ENCODE data around the gene APEH.

The APEH gene

GRCh38 chr3:49653621-49654020, 20.5 kb upstream of the APEH start:
- no peaks in the 10 kb centered on the region for H3K36me3 ChIP-seq (ENCODE audit: insufficient read depth, low read length)
- no peak overlapping the region for H3K9ac ChIP-seq (ENCODE audit: insufficient read length)
- H3K27ac ChIP-seq: no peak overlapping the region
- TF ChIP-seq POLR2AphosphoS5 (IDR thresholded peaks at IDR 0.05; ENCODE audit: borderline replicate concordance, low read depth, low read length) (no peak), EZH2 (IDR thresholded peaks at IDR 0.05) (no peak), FOXP2 (optimal IDR thresholded peaks at IDR 0.05; ENCODE audit: control extremely low read depth, extremely low read length, insufficient read depth) (no peak)
- H3K4me3 ChIP-seq: no peak overlapping the region
- no peak for DNase-seq (ENCODE audit: low read depth, low spot score)
- no peaks in the 10 kb centered on the region for H3K9me3 ChIP-seq (ENCODE audit: low read depth, low read length)

DNA sequence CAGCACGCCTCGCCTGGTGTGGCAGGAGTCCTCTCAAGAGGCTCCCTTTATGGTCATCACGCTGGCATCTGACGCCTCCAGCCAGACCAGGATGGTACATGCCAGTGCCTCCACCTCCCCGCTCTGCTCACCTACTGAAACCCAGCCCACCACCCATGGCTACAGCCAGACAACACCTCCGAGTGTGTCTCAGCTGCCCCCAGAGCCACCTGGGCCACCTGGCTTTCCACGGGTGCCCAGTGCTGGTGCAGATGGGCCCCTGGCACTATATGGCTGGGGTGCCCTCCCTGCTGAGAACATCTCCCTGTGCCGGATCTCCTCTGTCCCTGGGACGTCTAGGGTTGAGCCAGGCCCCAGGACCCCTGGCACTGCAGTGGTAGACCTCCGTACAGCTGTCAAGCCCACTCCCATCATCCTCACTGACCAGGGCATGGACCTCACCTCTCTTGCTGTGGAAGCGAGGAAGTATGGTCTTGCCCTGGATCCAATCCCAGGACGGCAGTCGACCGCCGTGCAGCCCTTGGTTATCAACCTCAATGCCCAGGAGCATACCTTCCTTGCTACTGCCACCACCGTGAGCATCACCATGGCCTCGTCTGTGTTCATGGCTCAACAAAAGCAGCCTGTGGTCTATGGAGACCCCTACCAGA, 19.9 kb upstream of the APEH start:
- H3K36me3 ChIP-seq (ENCODE audit: insufficient read depth, low read length): no peaks in the 10 kb centered on the region
- H3K9ac ChIP-seq (ENCODE audit: insufficient read length): no peak overlapping the region
- H3K4me3 ChIP-seq: no peak overlapping the region
- no peaks in the 10 kb centered on the region for H3K9me3 ChIP-seq (ENCODE audit: low read depth, low read length)
- no peak for DNase-seq (ENCODE audit: low read depth, low spot score)
- no peak overlapping the region for H3K27ac ChIP-seq
- no peak for TF ChIP-seq EZH2 (IDR thresholded peaks at IDR 0.05)
- no peak for TF ChIP-seq FOXP2 (optimal IDR thresholded peaks at IDR 0.05; ENCODE audit: control extremely low read depth, extremely low read length, insufficient read depth)
- no peak for TF ChIP-seq POLR2AphosphoS5 (IDR thresholded peaks at IDR 0.05; ENCODE audit: borderline replicate concordance, low read depth, low read length)

DNA sequence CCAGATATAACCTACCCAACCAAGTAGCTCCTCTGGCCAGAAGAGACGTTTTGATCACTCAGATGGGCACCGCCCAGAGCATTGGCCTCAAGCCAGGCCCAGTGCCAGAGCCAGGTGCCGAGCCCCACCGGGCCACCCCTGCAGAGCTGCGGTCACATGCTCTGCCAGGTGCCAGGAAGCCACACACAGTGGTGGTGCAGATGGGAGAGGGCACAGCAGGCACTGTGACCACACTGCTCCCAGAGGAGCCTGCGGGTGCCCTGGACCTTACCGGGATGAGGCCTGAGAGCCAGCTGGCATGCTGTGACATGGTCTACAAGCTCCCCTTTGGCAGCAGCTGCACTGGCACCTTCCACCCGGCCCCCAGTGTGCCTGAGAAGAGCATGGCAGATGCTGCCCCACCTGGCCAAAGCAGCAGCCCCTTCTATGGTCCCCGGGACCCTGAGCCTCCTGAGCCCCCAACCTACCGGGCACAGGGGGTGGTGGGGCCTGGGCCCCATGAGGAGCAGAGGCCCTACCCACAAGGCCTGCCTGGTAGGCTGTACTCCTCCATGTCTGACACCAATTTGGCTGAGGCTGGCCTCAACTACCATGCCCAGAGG, 19.1 kb upstream of the APEH start:
- Histone ChIP-seq H3K4me3 (no peak overlapping the region), H3K36me3 (ENCODE audit: insufficient read depth, low read length) (no peaks in the 10 kb centered on the region), H3K27ac (no peak overlapping the region), H3K9ac (ENCODE audit: insufficient read length) (no peak overlapping the region), H3K9me3 (ENCODE audit: low read depth, low read length) (no peaks in the 10 kb centered on the region)
- DNase-seq (ENCODE audit: low read depth, low spot score): no peak
- TF ChIP-seq EZH2 (IDR thresholded peaks at IDR 0.05) (no peak), POLR2AphosphoS5 (IDR thresholded peaks at IDR 0.05; ENCODE audit: borderline replicate concordance, low read depth, low read length) (no peak), FOXP2 (optimal IDR thresholded peaks at IDR 0.05; ENCODE audit: control extremely low read depth, extremely low read length, insufficient read depth) (no peak)

- TF ChIP-seq FOXP2 (optimal IDR thresholded peaks at IDR 0.05; ENCODE audit: control extremely low read depth, extremely low read length, insufficient read depth): no peak
- TF ChIP-seq POLR2AphosphoS5 (IDR thresholded peaks at IDR 0.05; ENCODE audit: borderline replicate concordance, low read depth, low read length): no peak
- no peak for TF ChIP-seq EZH2 (IDR thresholded peaks at IDR 0.05)
- no peak for DNase-seq (ENCODE audit: low read depth, low spot score)
- Histone ChIP-seq H3K9me3 (ENCODE audit: low read depth, low read length) (no peaks in the 10 kb centered on the region), H3K9ac (ENCODE audit: insufficient read length) (no peak overlapping the region), H3K27ac (no peak overlapping the region), H3K36me3 (ENCODE audit: insufficient read depth, low read length) (no peaks in the 10 kb centered on the region), H3K4me3 (no peak overlapping the region)
Measured at GRCh38 chr3:49655731-49656285, 18.3 kb upstream of the APEH start.

DNA sequence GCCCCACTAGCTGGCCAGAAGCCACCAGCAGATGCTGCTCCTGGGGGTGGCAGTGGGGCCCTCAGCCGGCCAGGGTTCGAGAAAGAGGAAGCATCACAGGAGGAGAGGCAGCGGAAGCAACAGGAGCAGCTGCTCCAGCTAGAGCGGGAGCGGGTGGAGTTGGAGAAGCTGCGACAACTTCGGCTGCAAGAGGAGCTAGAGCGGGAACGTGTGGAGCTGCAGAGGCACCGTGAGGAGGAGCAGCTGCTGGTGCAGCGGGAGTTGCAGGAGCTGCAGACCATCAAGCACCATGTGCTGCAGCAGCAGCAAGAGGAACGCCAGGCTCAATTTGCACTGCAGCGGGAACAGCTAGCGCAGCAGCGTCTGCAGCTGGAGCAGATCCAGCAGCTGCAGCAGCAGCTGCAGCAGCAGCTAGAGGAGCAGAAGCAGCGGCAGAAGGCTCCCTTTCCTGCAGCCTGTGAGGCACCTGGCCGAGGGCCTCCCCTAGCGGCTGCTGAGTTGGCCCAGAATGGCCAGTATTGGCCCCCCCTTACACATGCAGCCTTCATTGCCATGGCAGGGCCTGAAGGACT, 17.5 kb upstream of the APEH start:
- TF ChIP-seq POLR2AphosphoS5 (IDR thresholded peaks at IDR 0.05; ENCODE audit: borderline replicate concordance, low read depth, low read length): no peak
- TF ChIP-seq FOXP2 (optimal IDR thresholded peaks at IDR 0.05; ENCODE audit: control extremely low read depth, extremely low read length, insufficient read depth): no peak
- no peak for TF ChIP-seq EZH2 (IDR thresholded peaks at IDR 0.05)
- no peak for DNase-seq (ENCODE audit: low read depth, low spot score)
- Histone ChIP-seq H3K27ac (no peak overlapping the region), H3K9ac (ENCODE audit: insufficient read length) (no peak overlapping the region), H3K9me3 (ENCODE audit: low read depth, low read length) (no peaks in the 10 kb centered on the region), H3K36me3 (ENCODE audit: insufficient read depth, low read length) (no peaks in the 10 kb centered on the region), H3K4me3 (no peak overlapping the region)

- H3K27ac ChIP-seq: no peak overlapping the region
- DNase-seq (ENCODE audit: low read depth, low spot score): no peak
- H3K4me3 ChIP-seq: no peak overlapping the region
- TF ChIP-seq EZH2 (IDR thresholded peaks at IDR 0.05): no peak
- no peak overlapping the region for H3K9ac ChIP-seq (ENCODE audit: insufficient read length)
- H3K36me3 ChIP-seq (ENCODE audit: insufficient read depth, low read length): no peaks in the 10 kb centered on the region
- no peaks in the 10 kb centered on the region for H3K9me3 ChIP-seq (ENCODE audit: low read depth, low read length)
Measured at GRCh38 chr3:49657208-49657915, 16.8 kb upstream of the APEH start.

GRCh38 chr3:49658711-49659110, 15.4 kb upstream of the APEH start:
- Histone ChIP-seq H3K9me3 (ENCODE audit: low read depth, low read length) (no peaks in the 10 kb centered on the region), H3K9ac (ENCODE audit: insufficient read length) (no peak overlapping the region), H3K4me3 (no peak overlapping the region), H3K27ac (no peak overlapping the region), H3K36me3 (ENCODE audit: insufficient read depth, low read length) (no peaks in the 10 kb centered on the region)
- TF ChIP-seq FOXP2 (optimal IDR thresholded peaks at IDR 0.05; ENCODE audit: control extremely low read depth, extremely low read length, insufficient read depth) (no peak), POLR2AphosphoS5 (IDR thresholded peaks at IDR 0.05; ENCODE audit: borderline replicate concordance, low read depth, low read length) (no peak), EZH2 (IDR thresholded peaks at IDR 0.05) (no peak)
- DNase-seq (ENCODE audit: low read depth, low spot score): no peak

DNA sequence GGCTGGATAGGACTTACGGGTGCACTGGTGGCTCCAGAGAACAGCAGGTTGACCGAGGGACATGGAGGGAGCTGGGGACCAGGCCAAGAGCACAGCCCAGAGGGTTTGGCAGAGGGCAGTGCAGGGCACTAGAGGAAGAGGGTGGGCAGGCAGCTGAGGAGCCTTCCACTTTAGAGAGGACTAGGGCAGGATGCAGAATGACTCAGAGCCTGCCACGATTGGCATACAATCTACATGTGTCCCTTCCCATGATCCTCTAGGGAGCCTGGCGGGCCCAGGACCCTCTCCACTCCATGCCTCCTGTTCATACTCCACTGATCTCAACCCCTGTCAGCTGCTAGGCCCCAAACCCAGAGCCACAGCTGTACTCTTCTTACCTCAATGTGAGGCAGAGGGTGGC, 14.4 kb upstream of the APEH start:
- no peak for TF ChIP-seq EZH2 (IDR thresholded peaks at IDR 0.05)
- TF ChIP-seq POLR2AphosphoS5 (IDR thresholded peaks at IDR 0.05; ENCODE audit: borderline replicate concordance, low read depth, low read length): no peak
- no peak overlapping the region for H3K4me3 ChIP-seq
- H3K9ac ChIP-seq (ENCODE audit: insufficient read length): no peak overlapping the region
- no peak for DNase-seq (ENCODE audit: low read depth, low spot score)
- no peaks in the 10 kb centered on the region for H3K9me3 ChIP-seq (ENCODE audit: low read depth, low read length)
- no peaks in the 10 kb centered on the region for H3K36me3 ChIP-seq (ENCODE audit: insufficient read depth, low read length)
- H3K27ac ChIP-seq: no peak overlapping the region

All from SK-N-MC (cell line).